UCSD-AML1 (cell line): Measurements from ENCODE around the gene JUNB.

ENCODE experiments used
- DNase-seq: peaks from one replicate; lab custom pipeline; 2025; ENCODE audit not compliant: unreplicated experiment; lab: John Stamatoyannopoulos, UW

JUNB gene

GRCh38 chr19:12840091-12841079, 49.1 kb downstream of the JUNB start:
- DNase-seq: no peak

DNA sequence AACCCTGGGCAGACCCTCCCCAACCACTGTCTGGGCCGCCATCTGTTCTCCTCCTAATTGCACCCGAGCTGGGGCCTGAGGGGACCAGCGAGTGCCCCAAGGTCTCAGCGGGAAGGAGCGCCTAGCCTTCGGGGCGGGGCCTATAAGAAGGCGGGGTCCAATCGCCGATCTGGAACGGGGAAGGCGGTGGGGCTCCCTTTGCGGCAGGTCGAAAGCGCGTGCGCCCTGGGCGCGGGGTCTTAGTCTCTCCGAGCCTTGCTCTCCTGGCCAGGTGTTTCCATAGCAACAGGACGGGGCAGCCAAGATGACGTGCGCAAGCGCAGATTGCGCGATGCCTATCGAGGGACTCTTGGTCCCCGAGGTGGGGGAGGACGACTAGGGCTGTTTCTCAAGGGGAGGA, 49.8 kb downstream of the JUNB start:
- no peak for DNase-seq

- DNase-seq: no peak
Observed at GRCh38 chr19:12842511-12842910, 51.2 kb downstream of the JUNB start.
